ENCODE measurements around the gene F13B.
"Not testable (repeated sequence)": the region's sequence is repeated elsewhere in the genome, so short reads cannot be mapped to it uniquely, and the experiment has no call there.

Gene F13B

GRCh38 chr1:197066719-197067456 is at the start of gene F13B:
F13B (minus strand) TSS chr1:197067260; CDS start chr1:197067223, 37 bp downstream.
- H3K4me1 ChIP-seq (ENCODE audit: control insufficient read depth, insufficient read depth, low read length): no peaks in the 10 kb centered on the region
- peaks cover 3% of the 10 kb centered on the region; the same call in 1 of the 2 replicates for H3K9me3 ChIP-seq (ENCODE audit: control insufficient read depth, insufficient read depth, low read length)
- no peak within 1 kb of the TSS for H3K9ac ChIP-seq (ENCODE audit: low read depth, low read length)
- no peaks in the 10 kb centered on the region for H3K27me3 ChIP-seq (ENCODE audit: control insufficient read depth, insufficient read depth, low read length)
- no peak within 1 kb of the TSS for H3K4me3 ChIP-seq (ENCODE audit: low read depth, low read length)
- no peaks in the 10 kb centered on the region for H3K36me3 ChIP-seq (ENCODE audit: control insufficient read depth, insufficient read depth, low read length)
- H3K27ac ChIP-seq (ENCODE audit: low read depth, low read length): no peak within 1 kb of the TSS

- peaks cover 74% of the 10 kb centered on the region for H3K36me3 ChIP-seq (ENCODE audit: control insufficient read depth, insufficient read depth, low read length)
- no peaks in the 10 kb centered on the region for H3K27me3 ChIP-seq (ENCODE audit: control insufficient read depth, insufficient read depth, low read length)
- no peaks in the 10 kb centered on the region for H3K9me3 ChIP-seq (ENCODE audit: control insufficient read depth, insufficient read depth, low read length)
- no peak overlapping the region for H3K9ac ChIP-seq (ENCODE audit: low read depth, low read length)
- no peak overlapping the region for H3K27ac ChIP-seq (ENCODE audit: low read depth, low read length)
- no peaks in the 10 kb centered on the region for H3K4me1 ChIP-seq (ENCODE audit: control insufficient read depth, insufficient read depth, low read length)
- no peak overlapping the region for H3K4me3 ChIP-seq (ENCODE audit: low read depth, low read length)
Measured at GRCh38 chr1:197116156-197116555, 49.1 kb upstream of the F13B start.

GRCh38 chr1:197106869-197107268 is 39.8 kb upstream of the F13B start:
- H3K4me3 ChIP-seq (ENCODE audit: low read depth, low read length): no peak overlapping the region
- H3K4me1 ChIP-seq (ENCODE audit: control insufficient read depth, insufficient read depth, low read length): no peaks in the 10 kb centered on the region
- H3K27ac ChIP-seq (ENCODE audit: low read depth, low read length): no peak overlapping the region
- H3K27me3 ChIP-seq (ENCODE audit: control insufficient read depth, insufficient read depth, low read length): no peaks in the 10 kb centered on the region
- H3K9me3 ChIP-seq (ENCODE audit: control insufficient read depth, insufficient read depth, low read length): peaks cover 27% of the 10 kb centered on the region
- H3K9ac ChIP-seq (ENCODE audit: low read depth, low read length): no peak overlapping the region
- peaks cover 61% of the 10 kb centered on the region for H3K36me3 ChIP-seq (ENCODE audit: control insufficient read depth, insufficient read depth, low read length)

- H3K27ac ChIP-seq (ENCODE audit: low read depth, low read length): no peak overlapping the region
- no peaks in the 10 kb centered on the region for H3K4me1 ChIP-seq (ENCODE audit: control insufficient read depth, insufficient read depth, low read length)
- peaks cover 37% of the 10 kb centered on the region for H3K9me3 ChIP-seq (ENCODE audit: control insufficient read depth, insufficient read depth, low read length)
- no peaks in the 10 kb centered on the region for H3K27me3 ChIP-seq (ENCODE audit: control insufficient read depth, insufficient read depth, low read length)
- peaks cover 61% of the 10 kb centered on the region for H3K36me3 ChIP-seq (ENCODE audit: control insufficient read depth, insufficient read depth, low read length)
- H3K9ac ChIP-seq (ENCODE audit: low read depth, low read length): no peak overlapping the region
- H3K4me3 ChIP-seq (ENCODE audit: low read depth, low read length): no peak overlapping the region
Measured at GRCh38 chr1:197103300-197103699, 36.2 kb upstream of the F13B start.

GRCh38 chr1:197101978-197102377 is 34.9 kb upstream of the F13B start:
- H3K4me1 ChIP-seq (ENCODE audit: control insufficient read depth, insufficient read depth, low read length): no peaks in the 10 kb centered on the region
- peaks cover 37% of the 10 kb centered on the region for H3K9me3 ChIP-seq (ENCODE audit: control insufficient read depth, insufficient read depth, low read length)
- no peak overlapping the region for H3K9ac ChIP-seq (ENCODE audit: low read depth, low read length)
- no peaks in the 10 kb centered on the region for H3K27me3 ChIP-seq (ENCODE audit: control insufficient read depth, insufficient read depth, low read length)
- peaks cover 55% of the 10 kb centered on the region for H3K36me3 ChIP-seq (ENCODE audit: control insufficient read depth, insufficient read depth, low read length)
- H3K27ac ChIP-seq (ENCODE audit: low read depth, low read length): no peak overlapping the region
- no peak overlapping the region for H3K4me3 ChIP-seq (ENCODE audit: low read depth, low read length)

GRCh38 chr1:197100677-197101076 is 33.6 kb upstream of the F13B start:
- Histone ChIP-seq H3K27ac (ENCODE audit: low read depth, low read length) (no peak overlapping the region), H3K4me1 (ENCODE audit: control insufficient read depth, insufficient read depth, low read length) (no peaks in the 10 kb centered on the region), H3K27me3 (ENCODE audit: control insufficient read depth, insufficient read depth, low read length) (no peaks in the 10 kb centered on the region), H3K36me3 (ENCODE audit: control insufficient read depth, insufficient read depth, low read length) (peaks cover 50% of the 10 kb centered on the region), H3K9ac (ENCODE audit: low read depth, low read length) (no peak overlapping the region), H3K4me3 (ENCODE audit: low read depth, low read length) (no peak overlapping the region), H3K9me3 (ENCODE audit: control insufficient read depth, insufficient read depth, low read length) (peaks cover 37% of the 10 kb centered on the region)

- H3K9me3 ChIP-seq (ENCODE audit: control insufficient read depth, insufficient read depth, low read length): peaks cover 34% of the 10 kb centered on the region
- peaks cover 48% of the 10 kb centered on the region for H3K36me3 ChIP-seq (ENCODE audit: control insufficient read depth, insufficient read depth, low read length)
- no peaks in the 10 kb centered on the region for H3K27me3 ChIP-seq (ENCODE audit: control insufficient read depth, insufficient read depth, low read length)
- no peak overlapping the region for H3K27ac ChIP-seq (ENCODE audit: low read depth, low read length)
- no peaks in the 10 kb centered on the region for H3K4me1 ChIP-seq (ENCODE audit: control insufficient read depth, insufficient read depth, low read length)
- no peak overlapping the region for H3K9ac ChIP-seq (ENCODE audit: low read depth, low read length)
- no peak overlapping the region for H3K4me3 ChIP-seq (ENCODE audit: low read depth, low read length)
Measured at GRCh38 chr1:197099444-197099843, 32.4 kb upstream of the F13B start.

- not testable (repeated sequence) for H3K9ac ChIP-seq (ENCODE audit: low read depth, low read length); H3K4me1 ChIP-seq (ENCODE audit: control insufficient read depth, insufficient read depth, low read length); H3K4me3 ChIP-seq (ENCODE audit: low read depth, low read length); H3K27ac ChIP-seq (ENCODE audit: low read depth, low read length); H3K27me3 ChIP-seq (ENCODE audit: control insufficient read depth, insufficient read depth, low read length)
- Histone ChIP-seq H3K9me3 (ENCODE audit: control insufficient read depth, insufficient read depth, low read length) (peaks cover 10% of the 10 kb centered on the region; the same call in 1 of the 2 replicates), H3K36me3 (ENCODE audit: control insufficient read depth, insufficient read depth, low read length) (peaks cover 54% of the 10 kb centered on the region)
Measured at GRCh38 chr1:197096971-197097370, 29.9 kb upstream of the F13B start.

GRCh38 chr1:197096137-197096536 is 29.1 kb upstream of the F13B start:
- H3K9me3 ChIP-seq (ENCODE audit: control insufficient read depth, insufficient read depth, low read length): peaks cover 3% of the 10 kb centered on the region; the same call in 1 of the 2 replicates
- no peaks in the 10 kb centered on the region for H3K27me3 ChIP-seq (ENCODE audit: control insufficient read depth, insufficient read depth, low read length)
- peaks cover 63% of the 10 kb centered on the region for H3K36me3 ChIP-seq (ENCODE audit: control insufficient read depth, insufficient read depth, low read length)
- no peak overlapping the region for H3K4me3 ChIP-seq (ENCODE audit: low read depth, low read length)
- H3K4me1 ChIP-seq (ENCODE audit: control insufficient read depth, insufficient read depth, low read length): no peaks in the 10 kb centered on the region
- H3K9ac ChIP-seq (ENCODE audit: low read depth, low read length): no peak overlapping the region
- no peak overlapping the region for H3K27ac ChIP-seq (ENCODE audit: low read depth, low read length)

- H3K27me3 ChIP-seq (ENCODE audit: control insufficient read depth, insufficient read depth, low read length): no peaks in the 10 kb centered on the region
- no peaks in the 10 kb centered on the region for H3K9me3 ChIP-seq (ENCODE audit: control insufficient read depth, insufficient read depth, low read length)
- no peak overlapping the region for H3K9ac ChIP-seq (ENCODE audit: low read depth, low read length)
- no peak overlapping the region for H3K27ac ChIP-seq (ENCODE audit: low read depth, low read length)
- H3K4me3 ChIP-seq (ENCODE audit: low read depth, low read length): no peak overlapping the region
- H3K36me3 ChIP-seq (ENCODE audit: control insufficient read depth, insufficient read depth, low read length): peaks cover 82% of the 10 kb centered on the region
- no peaks in the 10 kb centered on the region for H3K4me1 ChIP-seq (ENCODE audit: control insufficient read depth, insufficient read depth, low read length)
Measured at GRCh38 chr1:197093226-197093885, 26.3 kb upstream of the F13B start.

GRCh38 chr1:197092491-197093023 is 25.5 kb upstream of the F13B start:
- Histone ChIP-seq H3K36me3 (ENCODE audit: control insufficient read depth, insufficient read depth, low read length) (peaks cover 83% of the 10 kb centered on the region), H3K27ac (ENCODE audit: low read depth, low read length) (no peak overlapping the region), H3K9me3 (ENCODE audit: control insufficient read depth, insufficient read depth, low read length) (no peaks in the 10 kb centered on the region)

More at GRCh38 chr1:197092491-197093023, 25.5 kb upstream of the F13B start:
- Histone ChIP-seq H3K9ac (ENCODE audit: low read depth, low read length) (no peak overlapping the region), H3K4me1 (ENCODE audit: control insufficient read depth, insufficient read depth, low read length) (no peaks in the 10 kb centered on the region), H3K4me3 (ENCODE audit: low read depth, low read length) (no peak overlapping the region), H3K27me3 (ENCODE audit: control insufficient read depth, insufficient read depth, low read length) (no peaks in the 10 kb centered on the region)

Data from HUES48 (cell line).